WERI-Rb-1 (cell line): ENCODE measurements around the gene HACD3.
"Not testable (repeated sequence)": the region's sequence is repeated elsewhere in the genome, so short reads cannot be mapped to it uniquely, and the experiment has no call there.

Experiments used
- DNase-seq: peaks from one replicate; pipeline ENCODE4 v3.0.0-alpha.2; 2020
- H3K27ac ChIP-seq: fragments of 250-450 bp; sonication (Bioruptor Pico); 2 replicates; pipeline ENCODE4 v1.5.1; 2020; ENCODE audit warnings: mild to moderate bottlenecking, moderate library complexity
- H3K27me3 ChIP-seq: fragments of 250-450 bp; sonication (Bioruptor Pico); 2 replicates; pipeline ENCODE4 v1.5.1; 2021; ENCODE audit warnings: mild to moderate bottlenecking, low read depth, moderate library complexity; ENCODE audit not compliant: insufficient read depth, severe bottlenecking
- H3K36me3 ChIP-seq: fragments of 250-450 bp; sonication (Bioruptor Pico); 2 replicates; pipeline ENCODE4 v1.5.1; 2020; ENCODE audit warnings: mild to moderate bottlenecking, moderate library complexity
- H3K4me3 ChIP-seq: 2 replicates; pipeline ENCODE4 v1.5.1; 2011; ENCODE audit warnings: low read depth, mild to moderate bottlenecking, control low read depth, low read length
- H3K9me3 ChIP-seq: fragments of 250-450 bp; sonication (Bioruptor Pico); 2 replicates; pipeline ENCODE4 v1.5.1; 2021; ENCODE audit warnings: mild to moderate bottlenecking, moderate library complexity; ENCODE audit not compliant: severe bottlenecking
- CTCF ChIP-seq: IDR thresholded peaks from 2 replicates; pipeline ENCODE4 v1.5.1; 2011; ENCODE audit warnings: low read depth, mild to moderate bottlenecking, control low read depth, inconsistent platforms, low read length

Gene HACD3

GRCh38 chr15:65550681-65551098, 20.4 kb downstream of the HACD3 start:
- H3K4me3 ChIP-seq, result no peak overlapping the region
- no peak for DNase-seq
- H3K9me3 ChIP-seq, result no peaks in the 10 kb centered on the region
- H3K27ac ChIP-seq, result no peak overlapping the region
- peaks cover 42% of the 10 kb centered on the region for H3K36me3 ChIP-seq
- no peaks in the 10 kb centered on the region for H3K27me3 ChIP-seq
- no peak for TF ChIP-seq CTCF

GRCh38 chr15:65551183-65551582, 20.9 kb downstream of the HACD3 start:
- no peak for DNase-seq
- H3K27ac ChIP-seq, result no peak overlapping the region
- TF ChIP-seq CTCF, result no peak
- H3K9me3 ChIP-seq, result no peaks in the 10 kb centered on the region
- no peak overlapping the region for H3K4me3 ChIP-seq
- no peaks in the 10 kb centered on the region for H3K27me3 ChIP-seq
- peaks cover 47% of the 10 kb centered on the region for H3K36me3 ChIP-seq

- DNase-seq, H3K27ac ChIP-seq: not testable (repeated sequence)
- H3K36me3 ChIP-seq, result peaks cover 60% of the 10 kb centered on the region
These were observed 22.6 kb downstream of the HACD3 start for GRCh38 chr15:65552851-65553250.

GRCh38 chr15:65553691-65554090, 23.4 kb downstream of the HACD3 start:
- no peak overlapping the region for H3K4me3 ChIP-seq
- TF ChIP-seq CTCF, result no peak
- H3K36me3 ChIP-seq, result peaks cover 66% of the 10 kb centered on the region
- no peak for DNase-seq
- no peak overlapping the region for H3K27ac ChIP-seq
- H3K9me3 ChIP-seq, result no peaks in the 10 kb centered on the region
- no peaks in the 10 kb centered on the region for H3K27me3 ChIP-seq

More at GRCh38 chr15:65552851-65553250, 22.6 kb downstream of the HACD3 start:
- not testable (repeated sequence) for H3K27me3 ChIP-seq, H3K9me3 ChIP-seq, H3K4me3 ChIP-seq

- no peak overlapping the region for H3K27ac ChIP-seq
- no peaks in the 10 kb centered on the region for H3K27me3 ChIP-seq
- DNase-seq, result no peak
- no peaks in the 10 kb centered on the region for H3K9me3 ChIP-seq
- H3K4me3 ChIP-seq, result no peak overlapping the region
- no peak for TF ChIP-seq CTCF
- peaks cover 88% of the 10 kb centered on the region for H3K36me3 ChIP-seq
These were observed 26.4 kb downstream of the HACD3 start for GRCh38 chr15:65556622-65557021.

GRCh38 chr15:65558336-65558735, 28.1 kb downstream of the HACD3 start:
- Histone ChIP-seq H3K36me3 (peaks cover 94% of the 10 kb centered on the region), H3K9me3 (no peaks in the 10 kb centered on the region), H3K27ac (no peak overlapping the region), H3K4me3 (no peak overlapping the region), H3K27me3 (no peaks in the 10 kb centered on the region)
- no peak for TF ChIP-seq CTCF
- DNase-seq, result no peak
